Muscle of leg (tissue), 16 donors: Measurements from ENCODE around the gene AUH. TPM values are rescaled to one million over a fixed set of nuclear protein-coding genes. Genes with fewer than 3 reads are reported as not detected.

Experiments used
- DNase-seq: peaks from one replicate; pipeline ENCODE4 v3.0.0; 2013
- H3K27ac ChIP-seq: one replicate; pipeline ENCODE4 v1.5.1; 2013; ENCODE audit warnings: mild to moderate bottlenecking, low read length, control low read depth
- H3K27me3 ChIP-seq: one replicate; pipeline ENCODE4 v1.6.1; 2013; ENCODE audit warnings: low read length; ENCODE audit not compliant: control insufficient read depth, insufficient read depth
- H3K36me3 ChIP-seq: one replicate; pipeline ENCODE4 v1.6.1; 2013; ENCODE audit warnings: low read length; ENCODE audit not compliant: control insufficient read depth, insufficient read depth
- H3K4me1 ChIP-seq: one replicate; pipeline ENCODE4 v1.6.1; 2013; ENCODE audit warnings: low read length; ENCODE audit not compliant: control insufficient read depth, insufficient read depth
- H3K4me3 ChIP-seq: one replicate; pipeline ENCODE4 v1.5.1; 2013; ENCODE audit warnings: low read length, control low read depth
- H3K9me3 ChIP-seq: replicated peaks from 2 replicates; pipeline ENCODE4 v1.6.1; 2013; ENCODE audit warnings: low read depth, low read length; ENCODE audit not compliant: control insufficient read depth
- WGBS: methylation state at CpG from one replicate; pipeline ENCODE4 v1.1.5; 2013; ENCODE audit warnings: missing lambda C conversion rate; ENCODE audit not compliant: insufficient coverage; 5-methylcytosine and 5-hydroxymethylcytosine counted together
- long read RNA-seq, 11 donors: transcript quantifications; one replicate each; lab custom pipeline, GENCODE V29; 2026
- polyA plus RNA-seq, 8 donors: library from polyadenylated mRNA; unstranded; fragments of 120-200 nt; gene quantifications; one replicate each; pipeline versions ENCODE4 v1.2.1 to v1.2.3, GENCODE V29; 2013; ENCODE audit warnings: inconsistent platforms in 1 of 8, low replicate concordance in 1 of 8; ENCODE audit not compliant: insufficient read length in 8 of 8, insufficient read depth in 1 of 8
- total RNA-seq: library from RNA; stranded (reverse); fragments of 120-200 nt; gene quantifications from one replicate; pipeline ENCODE4 v1.2.4, GENCODE V29; 2013

AUH gene, protein sequence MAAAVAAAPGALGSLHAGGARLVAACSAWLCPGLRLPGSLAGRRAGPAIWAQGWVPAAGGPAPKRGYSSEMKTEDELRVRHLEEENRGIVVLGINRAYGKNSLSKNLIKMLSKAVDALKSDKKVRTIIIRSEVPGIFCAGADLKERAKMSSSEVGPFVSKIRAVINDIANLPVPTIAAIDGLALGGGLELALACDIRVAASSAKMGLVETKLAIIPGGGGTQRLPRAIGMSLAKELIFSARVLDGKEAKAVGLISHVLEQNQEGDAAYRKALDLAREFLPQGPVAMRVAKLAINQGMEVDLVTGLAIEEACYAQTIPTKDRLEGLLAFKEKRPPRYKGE
- total RNA-seq, result 16.0 TPM
- 10 to 100 TPM in 7 of 8 donors, 1 to 10 TPM in 1; 9.5 to 14.2 (median 12.7) TPM for polyA plus RNA-seq
- long read RNA-seq, donor 1, partial matches to known transcripts, result 0 of 2 reads
- long read RNA-seq, donor 1, other reads (novel, unspliced or antisense), result 0 of 2 reads
- long read RNA-seq, donor 2, result 0 reads
- long read RNA-seq, donor 3, partial matches to known transcripts, result 0 of 1 reads
- long read RNA-seq, donor 3, other reads (novel, unspliced or antisense), result 0 of 1 reads
- long read RNA-seq, donor 4, partial matches to known transcripts, result 0 of 2 reads
- long read RNA-seq, donor 4, other reads (novel, unspliced or antisense), result 0 of 2 reads
- long read RNA-seq, donor 5, transcript AUH-202 (10 exons, 1,577 nt), result major isoform, 10 of 10 reads
- long read RNA-seq, donor 5, partial matches to known transcripts, result 0 of 10 reads
- long read RNA-seq, donor 5, other reads (novel, unspliced or antisense), result 0 of 10 reads
- long read RNA-seq, donor 6, partial matches to known transcripts, result 5 of 9 reads
- long read RNA-seq, donor 6, other reads (novel, unspliced or antisense), result 0 of 9 reads
- long read RNA-seq, donor 7, partial matches to known transcripts, result 0 of 3 reads
- long read RNA-seq, donor 7, other reads (novel, unspliced or antisense), result 0 of 3 reads
- long read RNA-seq, donor 8, result 0 reads
- long read RNA-seq, donor 9, partial matches to known transcripts, result 0 of 1 reads
- long read RNA-seq, donor 9, other reads (novel, unspliced or antisense), result 0 of 1 reads
- long read RNA-seq, donor 10, partial matches to known transcripts, result 0 of 2 reads
- long read RNA-seq, donor 10, other reads (novel, unspliced or antisense), result 0 of 2 reads
- long read RNA-seq, donor 11, partial matches to known transcripts, result 0 of 1 reads
- long read RNA-seq, donor 11, other reads (novel, unspliced or antisense), result 0 of 1 reads

DNA sequence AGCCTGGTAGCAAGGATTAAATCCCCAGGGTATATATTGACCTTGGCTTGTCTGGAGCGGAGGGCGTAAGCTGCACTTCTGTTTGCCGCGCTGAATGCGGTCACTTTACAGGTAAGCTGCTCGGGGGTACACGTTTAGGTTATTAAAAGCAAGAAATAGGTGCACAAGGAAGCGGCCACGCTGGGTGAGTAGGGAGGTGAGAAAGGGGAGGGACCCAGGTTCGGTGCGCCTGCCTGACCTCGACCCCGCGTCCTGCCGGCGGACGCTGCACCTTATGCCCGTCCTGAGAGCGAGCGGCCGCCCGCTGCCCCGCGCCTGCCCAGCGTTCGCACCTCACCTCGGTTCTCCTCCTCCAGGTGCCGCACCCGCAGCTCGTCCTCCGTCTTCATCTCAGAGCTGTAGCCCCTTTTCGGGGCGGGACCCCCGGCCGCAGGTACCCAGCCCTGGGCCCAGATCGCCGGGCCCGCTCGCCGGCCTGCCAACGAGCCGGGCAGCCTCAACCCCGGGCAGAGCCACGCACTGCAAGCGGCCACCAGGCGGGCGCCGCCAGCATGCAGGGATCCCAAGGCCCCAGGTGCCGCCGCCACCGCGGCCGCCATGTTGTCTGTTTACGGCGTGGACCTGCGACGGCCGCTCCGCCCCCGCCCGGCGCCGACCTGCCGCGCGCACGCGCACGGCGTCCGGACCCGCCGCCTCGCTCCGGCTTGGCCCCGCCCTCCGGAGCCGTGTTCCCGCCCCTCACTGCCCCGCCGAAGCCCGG lies at the start of gene AUH:
Gene AUH, minus strand, starts transcription at position 628 of the 760 bp plus-strand sequence. Its CDS starts 29 bp downstream, at position 599.
- Histone ChIP-seq H3K27me3 (no peaks in the 10 kb centered on the region), H3K4me1 (peaks cover 10% of the 10 kb centered on the region), H3K27ac (peak within 1 kb of the TSS; percentile 47), H3K9me3 (no peaks in the 10 kb centered on the region), H3K36me3 (no peaks in the 10 kb centered on the region), H3K4me3 (peak within 1 kb of the TSS; percentile 78)
- peak; percentile 90 for DNase-seq
- WGBS, result under 1% methylated on average over 76 of the region's 82 CpGs

DNA sequence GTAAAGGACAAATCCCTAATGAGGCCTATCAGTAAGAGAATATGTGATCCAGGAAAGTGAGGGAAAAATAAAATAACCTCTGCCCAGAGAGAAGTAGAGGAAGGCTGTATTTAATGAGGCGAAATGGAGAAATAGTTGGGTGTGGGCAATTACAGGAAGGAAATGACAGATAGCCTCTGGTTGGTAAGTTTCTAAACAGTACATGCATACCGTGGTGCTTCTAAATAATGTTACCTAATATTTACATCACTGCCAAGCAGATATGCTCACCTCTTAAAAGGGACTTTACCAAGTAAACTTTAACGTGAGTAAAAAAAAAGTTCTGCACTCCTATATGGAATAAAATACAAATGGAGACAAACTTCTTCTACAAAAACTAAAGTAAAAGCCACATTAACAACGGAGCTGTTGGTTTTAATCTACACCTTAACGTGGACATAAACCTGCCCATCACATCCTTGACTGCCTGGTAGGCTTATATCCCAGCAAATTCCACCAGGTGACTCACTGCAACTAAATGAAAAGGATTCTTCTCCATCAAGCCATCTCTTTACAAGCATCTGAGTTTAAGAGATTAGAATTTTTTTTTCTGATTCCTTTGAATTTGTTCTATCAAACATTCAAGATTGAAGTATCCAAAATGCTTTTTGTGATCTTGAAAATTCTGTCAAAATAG lies 49.5 kb upstream of the AUH start:
- no peak overlapping the region for H3K27ac ChIP-seq
- H3K9me3 ChIP-seq, result no peaks in the 10 kb centered on the region
- H3K36me3 ChIP-seq, result peaks cover 15% of the 10 kb centered on the region
- H3K27me3 ChIP-seq, result no peaks in the 10 kb centered on the region
- WGBS, result 49% methylated on average over 2 of the region's 5 CpGs
- no peaks in the 10 kb centered on the region for H3K4me1 ChIP-seq
- H3K4me3 ChIP-seq, result no peak overlapping the region
- DNase-seq, result no peak

GRCh38 chr9:91410161-91410560 lies 48.4 kb upstream of the AUH start:
- no peaks in the 10 kb centered on the region for H3K27me3 ChIP-seq
- H3K4me3 ChIP-seq, result no peak overlapping the region
- WGBS, result 88% methylated on average over 8 of the region's 12 CpGs
- no peaks in the 10 kb centered on the region for H3K4me1 ChIP-seq
- H3K27ac ChIP-seq, result no peak overlapping the region
- H3K9me3 ChIP-seq, result no peaks in the 10 kb centered on the region
- H3K36me3 ChIP-seq, result peaks cover 15% of the 10 kb centered on the region
- no peak for DNase-seq

- no peaks in the 10 kb centered on the region for H3K27me3 ChIP-seq
- no peak overlapping the region for H3K4me3 ChIP-seq
- H3K27ac ChIP-seq, result no peak overlapping the region
- peaks cover 15% of the 10 kb centered on the region for H3K36me3 ChIP-seq
- no peaks in the 10 kb centered on the region for H3K4me1 ChIP-seq
- whole genome bisulfite sequencing, result no CpG with 5 or more reads among the region's 1 CpG
- no peaks in the 10 kb centered on the region for H3K9me3 ChIP-seq
- DNase-seq, result no peak
Measured at GRCh38 chr9:91408475-91408874, 46.8 kb upstream of the AUH start.

DNA sequence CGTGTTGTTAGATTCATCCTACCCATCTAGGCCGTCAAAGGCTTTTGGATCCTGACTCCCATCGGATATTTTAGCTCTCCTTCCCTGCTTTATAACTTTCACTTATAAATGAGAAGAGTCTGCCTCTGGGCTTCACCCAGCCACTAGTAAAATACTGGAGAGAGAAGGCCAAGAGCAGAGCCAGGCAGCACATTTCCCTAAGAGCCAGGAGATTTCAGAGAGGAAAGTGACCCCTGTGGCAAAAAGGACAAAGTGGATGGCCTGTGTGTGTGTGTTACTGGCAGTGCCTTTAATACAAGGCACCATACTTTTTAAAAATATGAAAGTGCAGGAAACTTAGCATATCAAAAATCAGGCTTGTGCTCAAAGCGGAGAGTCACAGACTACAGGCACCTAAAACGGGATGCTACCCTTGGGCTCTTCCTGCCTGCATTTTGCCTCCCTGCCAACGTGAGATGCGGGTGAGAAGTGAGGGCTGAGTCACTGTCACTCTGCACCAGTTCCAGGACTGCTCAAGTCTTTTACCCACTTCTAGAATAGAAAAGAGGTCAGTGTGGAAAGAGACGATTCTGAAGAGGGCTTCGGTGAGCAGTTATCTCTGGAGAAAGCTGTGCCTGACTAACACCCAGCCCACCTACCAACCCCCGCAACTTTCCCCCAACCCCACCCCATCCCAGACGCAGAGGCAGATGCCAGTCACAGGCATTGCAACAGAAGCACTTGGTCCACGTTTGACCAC lies 46.0 kb upstream of the AUH start:
- Histone ChIP-seq H3K36me3 (peaks cover 15% of the 10 kb centered on the region), H3K4me1 (no peaks in the 10 kb centered on the region), H3K9me3 (no peaks in the 10 kb centered on the region), H3K4me3 (no peak overlapping the region), H3K27ac (no peak overlapping the region), H3K27me3 (no peaks in the 10 kb centered on the region)
- WGBS, result 86% methylated on average over 1 of the region's 12 CpGs
- no peak for DNase-seq

DNA sequence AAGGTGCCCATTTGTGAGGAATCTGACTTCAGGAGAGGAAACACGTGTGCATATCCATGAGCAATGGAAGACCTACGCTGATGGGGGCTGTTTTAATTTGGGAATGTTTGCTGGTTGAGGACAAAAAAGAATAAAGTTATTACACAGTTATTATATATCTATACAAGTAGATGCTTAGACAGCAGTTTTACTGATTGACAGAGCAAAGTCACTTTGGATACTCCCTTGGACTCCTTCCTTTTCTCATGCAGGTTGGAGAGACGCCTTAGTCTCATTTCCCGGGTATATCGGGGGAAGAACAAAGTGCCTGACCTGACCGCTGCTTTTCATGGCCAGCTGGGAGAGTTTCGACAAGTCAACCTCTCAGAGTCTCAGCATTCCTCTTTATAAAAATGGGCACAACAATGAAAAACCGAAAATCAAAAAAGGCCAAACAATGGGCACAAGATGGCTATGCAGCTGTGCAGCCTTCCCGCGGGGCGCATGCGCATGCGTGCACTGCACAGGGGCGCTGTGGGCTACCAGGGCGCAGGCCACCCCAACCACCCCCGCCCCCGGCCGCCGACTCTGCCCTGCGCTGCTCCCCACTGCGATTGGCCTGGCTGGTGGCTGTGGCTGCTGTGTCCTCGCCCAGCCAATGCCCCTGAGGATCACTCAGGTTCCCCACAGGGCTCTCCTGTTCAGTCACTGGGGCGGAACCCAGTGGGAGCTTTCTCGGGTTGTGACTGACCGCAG lies 43.8 kb upstream of the AUH start:
- Histone ChIP-seq H3K36me3 (peaks cover 15% of the 10 kb centered on the region), H3K4me1 (no peaks in the 10 kb centered on the region), H3K27me3 (no peaks in the 10 kb centered on the region), H3K9me3 (no peaks in the 10 kb centered on the region), H3K27ac (no peak overlapping the region), H3K4me3 (no peak overlapping the region)
- DNase-seq, result no peak
- WGBS, result 90% methylated on average over 20 of the region's 25 CpGs

DNA sequence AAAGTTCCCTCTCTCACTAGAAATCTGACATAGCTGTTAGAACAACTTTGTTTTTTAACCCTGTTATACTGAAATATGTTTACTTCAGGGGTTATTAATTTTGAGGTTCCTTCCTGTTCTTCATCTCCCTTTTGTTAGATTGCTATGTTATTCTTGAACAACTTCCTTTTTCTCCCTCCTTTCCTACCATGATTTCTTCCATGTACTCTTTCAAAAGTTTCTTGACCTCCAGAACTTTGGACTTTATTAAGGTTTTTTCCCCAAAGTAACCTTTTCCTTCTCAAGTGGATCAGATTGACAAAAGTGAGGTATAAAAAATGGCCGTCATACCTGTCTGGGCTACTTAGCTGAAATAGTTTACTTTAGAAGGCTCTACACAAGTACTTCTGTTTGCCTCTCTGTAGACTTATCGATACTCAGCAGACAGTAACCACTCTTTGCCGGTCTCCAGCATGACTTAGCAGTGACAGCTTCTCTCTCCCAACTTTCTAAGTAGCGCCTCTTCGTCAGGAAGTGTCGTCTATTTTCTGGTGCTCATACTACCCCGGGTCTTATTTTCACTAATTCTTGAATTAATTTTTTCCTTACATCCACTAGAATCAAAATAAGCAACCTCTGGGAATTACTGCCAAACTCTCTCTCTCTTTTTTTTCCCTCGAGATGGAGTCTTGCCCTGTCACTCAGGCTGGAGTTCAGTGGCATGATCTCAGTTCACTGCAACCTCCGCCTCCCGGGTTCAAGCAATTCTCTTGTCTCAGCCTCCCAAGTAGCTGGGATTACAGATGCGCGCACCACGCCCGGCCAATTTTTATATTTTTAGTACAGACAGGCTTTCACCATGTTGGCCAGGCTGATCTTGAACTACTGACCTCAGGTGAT lies 42.2 kb upstream of the AUH start:
- Histone ChIP-seq H3K36me3 (peaks cover 2% of the 10 kb centered on the region), H3K27me3 (no peaks in the 10 kb centered on the region), H3K27ac (no peak overlapping the region), H3K9me3 (no peaks in the 10 kb centered on the region), H3K4me1 (no peaks in the 10 kb centered on the region), H3K4me3 (no peak overlapping the region)
- WGBS, result 88% methylated on average over 12 of the region's 14 CpGs
- DNase-seq, result no peak

- H3K4me3 ChIP-seq, result no peak overlapping the region
- H3K36me3 ChIP-seq, result no peaks in the 10 kb centered on the region
- H3K27ac ChIP-seq, result no peak overlapping the region
- H3K9me3 ChIP-seq, result no peaks in the 10 kb centered on the region
- H3K27me3 ChIP-seq, result no peaks in the 10 kb centered on the region
- WGBS, result 90% methylated on average over 3 of the region's 3 CpGs
- DNase-seq, result no peak
- H3K4me1 ChIP-seq, result no peaks in the 10 kb centered on the region
Measured at GRCh38 chr9:91398926-91399325, 37.2 kb upstream of the AUH start.
